AG09309 (cell line): Measurements from ENCODE around the gene CDHR3.

ENCODE experiments used
- DNase-seq: peaks from one replicate; pipeline ENCODE4 v3.0.0-alpha.2; 2010; ENCODE audit warnings: low read depth
- H3K4me3 ChIP-seq: 2 replicates; pipeline ENCODE4 v1.5.1; 2011; ENCODE audit warnings: mild to moderate bottlenecking, low read depth, low read length, moderate library complexity; ENCODE audit not compliant: control insufficient read depth
- TF ChIP-seq, protein P1 (sequence below): IDR thresholded peaks from 2 replicates; pipeline ENCODE4 v1.5.1; 2011; ENCODE audit warnings: mild to moderate bottlenecking, low read depth, low read length, inconsistent platforms; ENCODE audit not compliant: insufficient read depth, control insufficient read depth; ENCODE audit errors: missing control alignments

Gene CDHR3

DNA sequence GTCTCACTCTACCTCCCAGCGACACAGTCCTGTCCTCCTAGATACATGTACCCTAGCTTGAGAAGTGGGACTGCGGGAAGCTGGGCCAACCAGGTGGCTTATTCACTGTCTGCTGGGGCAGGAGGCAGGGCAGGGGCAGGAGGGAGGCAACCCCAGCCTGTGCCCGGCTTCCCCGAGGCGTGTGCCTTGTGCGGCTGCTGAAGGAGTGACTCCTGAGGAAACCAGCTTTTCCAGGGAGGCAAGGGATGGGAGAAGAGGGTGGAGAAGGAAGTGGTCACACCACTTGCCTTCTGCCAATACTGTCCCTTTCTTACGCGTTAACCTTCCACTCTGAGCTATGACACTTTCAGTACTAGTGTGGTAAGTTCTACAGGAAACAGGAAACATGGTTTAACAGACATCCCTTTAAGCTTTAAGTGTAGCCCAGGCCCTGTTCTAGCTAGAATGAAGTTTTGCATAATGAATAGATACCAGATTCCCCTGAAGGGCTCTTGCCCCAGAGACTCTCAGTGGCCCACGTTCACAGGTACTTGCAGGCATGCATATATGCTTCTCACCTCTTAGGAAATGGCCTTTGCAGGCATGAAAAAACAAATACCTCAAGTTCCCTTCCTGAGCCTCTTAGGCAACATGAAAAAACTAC is 108.4 kb downstream of the CDHR3 start:
- no peak overlapping the region for H3K4me3 ChIP-seq
- DNase-seq: no peak
- TF ChIP-seq, protein P1, sequence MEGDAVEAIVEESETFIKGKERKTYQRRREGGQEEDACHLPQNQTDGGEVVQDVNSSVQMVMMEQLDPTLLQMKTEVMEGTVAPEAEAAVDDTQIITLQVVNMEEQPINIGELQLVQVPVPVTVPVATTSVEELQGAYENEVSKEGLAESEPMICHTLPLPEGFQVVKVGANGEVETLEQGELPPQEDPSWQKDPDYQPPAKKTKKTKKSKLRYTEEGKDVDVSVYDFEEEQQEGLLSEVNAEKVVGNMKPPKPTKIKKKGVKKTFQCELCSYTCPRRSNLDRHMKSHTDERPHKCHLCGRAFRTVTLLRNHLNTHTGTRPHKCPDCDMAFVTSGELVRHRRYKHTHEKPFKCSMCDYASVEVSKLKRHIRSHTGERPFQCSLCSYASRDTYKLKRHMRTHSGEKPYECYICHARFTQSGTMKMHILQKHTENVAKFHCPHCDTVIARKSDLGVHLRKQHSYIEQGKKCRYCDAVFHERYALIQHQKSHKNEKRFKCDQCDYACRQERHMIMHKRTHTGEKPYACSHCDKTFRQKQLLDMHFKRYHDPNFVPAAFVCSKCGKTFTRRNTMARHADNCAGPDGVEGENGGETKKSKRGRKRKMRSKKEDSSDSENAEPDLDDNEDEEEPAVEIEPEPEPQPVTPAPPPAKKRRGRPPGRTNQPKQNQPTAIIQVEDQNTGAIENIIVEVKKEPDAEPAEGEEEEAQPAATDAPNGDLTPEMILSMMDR: no peak

- no peak overlapping the region for H3K4me3 ChIP-seq
Measured at GRCh38 chr7:106071999-106072714, 109.1 kb downstream of the CDHR3 start.

DNA sequence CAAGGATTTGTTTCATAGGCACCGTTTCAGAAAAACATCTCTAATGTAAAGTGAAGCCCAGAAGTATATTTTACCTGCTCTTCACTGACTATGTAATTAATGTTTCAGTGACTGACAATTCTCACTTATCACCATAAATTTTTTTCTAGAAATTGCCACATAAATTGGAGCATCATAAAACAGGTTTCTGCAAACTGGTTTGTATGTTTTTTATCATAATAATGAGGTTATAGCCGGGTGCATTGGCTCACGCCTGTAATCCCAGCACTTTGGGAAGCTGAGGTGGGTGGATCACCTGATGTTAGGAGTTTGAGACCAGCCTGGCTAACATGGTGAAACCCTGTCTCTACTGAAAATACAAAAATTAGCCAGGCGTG is 109.6 kb downstream of the CDHR3 start:
- TF ChIP-seq, protein P1: no peak
- no peak for DNase-seq
- no peak overlapping the region for H3K4me3 ChIP-seq

More at GRCh38 chr7:106071999-106072714, 109.1 kb downstream of the CDHR3 start:
- DNase-seq: no peak
- TF ChIP-seq, protein P1: no peak

DNA sequence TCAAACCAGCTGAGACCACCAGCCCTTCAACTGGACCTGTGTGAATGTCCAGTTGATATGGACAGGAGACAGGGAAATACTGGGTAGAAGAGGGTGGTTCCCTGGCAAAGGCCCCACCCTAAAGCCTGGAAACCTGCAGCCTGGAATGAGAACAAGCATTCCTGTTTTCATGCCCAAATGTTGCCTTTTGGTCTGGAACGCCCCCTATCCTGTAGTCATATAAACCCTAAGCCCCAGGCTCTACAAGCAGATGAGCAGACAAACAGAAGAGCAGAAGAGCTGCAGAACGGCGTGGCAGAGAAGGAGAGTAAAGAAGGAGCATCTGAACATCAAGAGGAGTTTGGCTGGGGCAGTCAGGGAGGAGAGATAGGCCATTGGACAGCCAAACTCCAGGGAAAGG is 110.6 kb downstream of the CDHR3 start:
- no peak overlapping the region for H3K4me3 ChIP-seq
- no peak for DNase-seq
- TF ChIP-seq, protein P1: no peak

DNA sequence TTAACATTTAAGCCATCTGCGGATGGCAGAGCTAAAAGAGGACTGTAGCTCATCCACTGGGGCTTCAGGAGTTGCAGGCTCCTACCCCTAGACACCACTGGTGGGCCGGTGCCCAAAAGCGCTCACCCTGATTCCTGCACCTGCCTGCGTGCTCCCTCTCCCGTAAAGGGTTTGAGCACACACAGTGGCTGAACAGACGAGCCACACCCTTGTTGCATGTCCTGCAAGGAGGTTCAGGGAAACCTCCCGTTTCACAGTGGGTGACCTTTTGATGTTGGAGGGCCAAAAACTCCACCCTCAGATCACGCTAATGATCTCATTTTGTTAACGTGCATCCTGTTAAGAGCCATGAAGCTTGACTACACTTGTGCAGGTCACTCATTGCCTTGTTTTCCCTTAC is 111.2 kb downstream of the CDHR3 start:
- no peak overlapping the region for H3K4me3 ChIP-seq
- TF ChIP-seq, protein P1: no peak
- no peak for DNase-seq

DNA sequence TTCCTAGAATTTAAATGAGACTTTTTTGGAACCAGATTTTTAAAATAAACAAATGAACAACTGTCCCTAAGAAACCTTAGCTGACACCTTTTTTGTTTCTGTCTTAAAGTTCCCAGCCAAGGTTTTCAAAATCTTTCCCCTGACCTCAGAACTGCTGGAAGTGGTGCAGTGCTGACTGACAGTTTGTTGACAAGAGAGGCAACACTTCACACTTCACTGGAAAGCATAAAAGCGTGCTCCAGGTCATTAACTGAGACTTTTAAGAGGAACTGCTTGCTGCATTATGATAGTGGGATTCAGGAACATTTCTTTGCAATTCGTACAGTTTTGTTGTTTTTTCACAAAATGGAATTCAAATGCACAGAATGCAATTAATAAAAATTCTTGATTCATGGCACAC is 112.9 kb downstream of the CDHR3 start:
- TF ChIP-seq, protein P1: no peak
- H3K4me3 ChIP-seq: no peak overlapping the region
- DNase-seq: no peak
